Thyroid gland (tissue), 4 donors: Measurements from ENCODE around the gene TOMM5. TPM values are rescaled to one million over a fixed set of nuclear protein-coding genes. Genes with fewer than 3 reads are reported as not detected.

Experiments
- DNase-seq, 2 donors: peaks; one replicate each; pipeline ENCODE4 v3.0.0-alpha.2; 2019
- H3K27ac ChIP-seq, 3 donors: fragments of 200-600 bp; sonication (generic); 1 replicate in 2 of 3; 2 replicates in 1 of 3; pipeline ENCODE4 v1.5.1; 2016 to 2019; ENCODE audit warnings: mild to moderate bottlenecking in 1 of 3, moderate library complexity in 1 of 3
- H3K27me3 ChIP-seq: fragments of 200-600 bp; sonication (generic); one replicate; pipeline ENCODE4 v1.5.1; 2019
- H3K36me3 ChIP-seq, 2 donors: fragments of 200-600 bp; sonication (generic); one replicate each; pipeline ENCODE4 v1.5.1; 2016 to 2019
- H3K4me1 ChIP-seq, 2 donors: fragments of 200-600 bp; sonication (generic); one replicate each; pipeline ENCODE4 v1.5.1; 2017 to 2019
- H3K4me3 ChIP-seq, 3 donors: fragments of 200-600 bp; sonication (generic); replicated peaks in 1 of 3; 1 replicate in 2 of 3; 2 replicates in 1 of 3; pipeline ENCODE4 v1.5.1; 2016; ENCODE audit warnings: mild to moderate bottlenecking in 1 of 3
- H3K9me3 ChIP-seq: fragments of 200-600 bp; sonication (generic); one replicate; pipeline ENCODE4 v1.5.1; 2017
- CTCF ChIP-seq, 6 experiments: fragments of 200-600 bp in 3 of 6; fragments of 450-650 bp in 3 of 6; sonication (generic) in 3 of 6; IDR thresholded peaks; one replicate each; pipeline ENCODE4 v1.5.1; 2016 to 2019; ENCODE audit warnings: antibody characterized with exemption in 6 of 6, mild to moderate bottlenecking in 2 of 6, inconsistent platforms in 1 of 6, moderate library complexity in 1 of 6
- POLR2A ChIP-seq, 2 donors: fragments of 450-650 bp; IDR thresholded peaks; one replicate each; pipeline ENCODE4 v1.6.1; 2017; ENCODE audit warnings: antibody characterized with exemption in 2 of 2, mild to moderate bottlenecking in 2 of 2, moderate library complexity in 1 of 2
- WGBS, 2 donors: methylation state at CpG; one replicate each; pipeline ENCODE4 v1.1.5; 2017; 5-methylcytosine and 5-hydroxymethylcytosine counted together
- intact Hi-C: fragments of 100-400 bp; cut with DNase I; formaldehyde crosslinking; loops from one replicate; pipeline ENCODE4 v1.15.1; 2023
- total RNA-seq, 4 donors: library from RNA; depleted of rRNA; stranded (reverse); fragments of >200 nt; gene quantifications; one replicate each; pipeline ENCODE4 v1.2.3, GENCODE V29; 2016

Gene TOMM5
- total RNA-seq, 4 donors from 2014 or later, result 56.7 to 110 (median 85.0) TPM

GRCh38 chr9:37636511-37637448, 44.4 kb upstream of the TOMM5 start:
- TF ChIP-seq POLR2A (IDR thresholded peaks at IDR 0.05) (no peak), CTCF (IDR thresholded peaks at IDR 0.05) (no peak)
- no peak overlapping the region for H3K4me3 ChIP-seq
- no peaks in the 10 kb centered on the region for H3K36me3 ChIP-seq
- no peaks in the 10 kb centered on the region for H3K4me1 ChIP-seq
- intact Hi-C loops, result no loop called here
- no peaks in the 10 kb centered on the region for H3K9me3 ChIP-seq
- WGBS, 2 donors, result 94% methylated on average over 16 to 38 of the region's 39 CpGs
- no peaks in the 10 kb centered on the region for H3K27me3 ChIP-seq
- no peak for DNase-seq
- no peak overlapping the region for H3K27ac ChIP-seq

- TF ChIP-seq CTCF (IDR thresholded peaks at IDR 0.05), result no peak
- TF ChIP-seq POLR2A (IDR thresholded peaks at IDR 0.05), result no peak
- WGBS, 2 donors, result 73 to 82% methylated on average over 15 to 16 of the region's 16 CpGs
- Histone ChIP-seq H3K9me3 (no peaks in the 10 kb centered on the region), H3K27me3 (no peaks in the 10 kb centered on the region), H3K36me3 (no peaks in the 10 kb centered on the region), H3K27ac (no peak overlapping the region), H3K4me3 (no peak overlapping the region), H3K4me1 (no peaks in the 10 kb centered on the region)
- intact Hi-C loops, result no loop called here
- DNase-seq, result no peak
Measured at GRCh38 chr9:37635808-37636207, 43.4 kb upstream of the TOMM5 start.

- DNase-seq, result no peak
- no peaks in the 10 kb centered on the region for H3K27me3 ChIP-seq
- no peaks in the 10 kb centered on the region for H3K4me1 ChIP-seq
- H3K27ac ChIP-seq, result no peak overlapping the region
- TF ChIP-seq POLR2A (IDR thresholded peaks at IDR 0.05) (no peak), CTCF (IDR thresholded peaks at IDR 0.05) (no peak)
- WGBS, 2 donors, result 90 to 93% methylated on average over 4 of the region's 4 CpGs
- no peaks in the 10 kb centered on the region for H3K36me3 ChIP-seq
- no peak overlapping the region for H3K4me3 ChIP-seq
- H3K9me3 ChIP-seq, result no peaks in the 10 kb centered on the region
- intact Hi-C loops, result no loop called here
Measured at GRCh38 chr9:37632479-37632878, 40.1 kb upstream of the TOMM5 start.

GRCh38 chr9:37626708-37627292, 34.4 kb upstream of the TOMM5 start:
- WGBS, 2 donors, result 36 to 38% methylated on average over 5 of the region's 5 CpGs
- H3K27me3 ChIP-seq, result no peaks in the 10 kb centered on the region
- no peak overlapping the region for H3K4me3 ChIP-seq
- intact Hi-C loops, result no loop called here
- H3K36me3 ChIP-seq, result no peaks in the 10 kb centered on the region
- no peak for DNase-seq
- no peak overlapping the region for H3K27ac ChIP-seq
- H3K4me1 ChIP-seq, result no peaks in the 10 kb centered on the region
- TF ChIP-seq CTCF (IDR thresholded peaks at IDR 0.05) (no peak), POLR2A (IDR thresholded peaks at IDR 0.05) (no peak)
- H3K9me3 ChIP-seq, result no peaks in the 10 kb centered on the region

GRCh38 chr9:37625758-37626147, 33.4 kb upstream of the TOMM5 start:
- Histone ChIP-seq H3K4me1 (no peaks in the 10 kb centered on the region), H3K36me3 (no peaks in the 10 kb centered on the region), H3K27me3 (no peaks in the 10 kb centered on the region), H3K4me3 (no peak overlapping the region), H3K27ac (no peak overlapping the region), H3K9me3 (no peaks in the 10 kb centered on the region)
- TF ChIP-seq CTCF (IDR thresholded peaks at IDR 0.05) (no peak), POLR2A (IDR thresholded peaks at IDR 0.05) (no peak)
- no peak for DNase-seq
- intact Hi-C loops, result no loop called here
- 84 to 89% methylated on average over 12 of the region's 12 CpGs for WGBS, 2 donors
